Kidney (tissue), 14 donors: ENCODE results near the gene UEVLD. TPM values are rescaled to one million over a fixed set of nuclear protein-coding genes. Genes with fewer than 3 reads are reported as not detected.

Source experiments
- DNase-seq, 5 donors: peaks; one replicate each; pipeline ENCODE4 v3.0.0-alpha.2; 2013 to 2020
- FAIRE-seq: peaks from 2 replicates; lab custom pipeline; 2012; peaks lifted over from hg19 to GRCh38; lab: Jason Lieb, UNC
- H3K27ac ChIP-seq, 2 donors: one replicate each; pipeline ENCODE4 v1.7.0; 2013; ENCODE audit warnings: low read depth in 2 of 2, low read length in 2 of 2, inconsistent platforms in 1 of 2
- H3K27me3 ChIP-seq: one replicate; pipeline ENCODE4 v1.7.1; 2013; ENCODE audit warnings: low read length, inconsistent platforms; ENCODE audit not compliant: control insufficient read depth, insufficient read depth
- H3K36me3 ChIP-seq, 3 donors: one replicate each; pipeline versions ENCODE4 v1.7.0 to v1.7.1; 2013; ENCODE audit warnings: low read length in 3 of 3, control low read depth in 1 of 3, inconsistent platforms in 1 of 3; ENCODE audit not compliant: insufficient read depth in 3 of 3, control insufficient read depth in 2 of 3
- H3K4me1 ChIP-seq, 3 donors: one replicate each; pipeline versions ENCODE4 v1.7.0 to v1.7.1; 2013; ENCODE audit warnings: low read length in 3 of 3, inconsistent platforms in 1 of 3, low read depth in 1 of 3; ENCODE audit not compliant: control insufficient read depth in 2 of 3, insufficient read depth in 2 of 3
- H3K4me3 ChIP-seq, 3 donors: one replicate each; pipeline versions ENCODE4 v1.7.0 to v1.8.1; 2013; ENCODE audit warnings: low read length in 3 of 3, control low read depth in 1 of 3, inconsistent platforms in 1 of 3
- H3K9ac ChIP-seq, 3 donors: one replicate each; pipeline versions ENCODE4 v1.7.0 to v1.7.1; 2013; ENCODE audit warnings: low read length in 3 of 3, control low read depth in 1 of 3, inconsistent platforms in 1 of 3
- H3K9me3 ChIP-seq, 3 donors: one replicate each; pipeline versions ENCODE4 v1.7.0 to v1.7.1; 2013; ENCODE audit warnings: low read length in 3 of 3, control low read depth in 1 of 3, inconsistent platforms in 1 of 3; ENCODE audit not compliant: control insufficient read depth in 2 of 3, insufficient read depth in 1 of 3
- CTCF ChIP-seq: IDR thresholded peaks from 3 replicates; pipeline ENCODE4 v1.5.1; 2012; ENCODE audit warnings: mild to moderate bottlenecking, moderate library complexity, borderline replicate concordance; ENCODE audit not compliant: insufficient read depth; ENCODE audit errors: extremely low read depth
- intact Hi-C: fragments of 100-400 bp; cut with DNase I; formaldehyde crosslinking; loops from one replicate; pipeline ENCODE4 v1.11.1; 2022
- polyA plus RNA-seq: library from polyadenylated mRNA; stranded (reverse); fragments of 350-450 nt; fragmentation: Illumina TruSeq; extraction: RNeasy Lipid Tissue Mini Kit (QIAGEN cat#74804); gene quantifications from one replicate; pipeline ENCODE4 v1.2.3, GENCODE V29; 2014; ENCODE audit warnings: low read depth, low replicate concordance; ENCODE audit not compliant: insufficient read depth
- total RNA-seq: library from RNA; stranded (reverse); fragmentation: NEBNext Ultra II Directional; extraction: Animal tissue kit (Norgen Biotek cat#: 25700); gene quantifications from one replicate; pipeline ENCODE4 v1.2.1, GENCODE V29; 2021
- donor health status: control.
- donor health status: control.
- donor health status: control.
- donor health status: control.
- donor health status: control.
- donor health status: DM: yes; HTN: yes; CAD: no.
- donor health status: Normal renal cell carcinoma (clear cell type).

Gene UEVLD
- total and polyA plus RNA-seq, 2 donors from 2014 or later = 8.0 to 23.1 TPM

- DNase-seq = peak in 1 of 5 donors; percentile 8
Observed at GRCh38 chr11:18633256-18634139, 45.0 kb upstream of the UEVLD start.

GRCh38 chr11:18632841-18633240 is 44.3 kb upstream of the UEVLD start:
- H3K4me3 ChIP-seq = peak overlapping the region; percentile 95 to 99 (median 96)
- DNase-seq = no peak
- FAIRE-seq = no peak
- peaks cover 0 to 9% (median 7%) of the 10 kb centered on the region in 3 donors for H3K4me1 ChIP-seq
- H3K27ac ChIP-seq = no peak overlapping the region
- H3K9ac ChIP-seq = peak overlapping the region in 1 of 3 donors; percentile 97
- intact Hi-C loops = no loop called here
- no peaks in the 10 kb centered on the region for H3K9me3 ChIP-seq
- no peak for TF ChIP-seq CTCF
- no peaks in the 10 kb centered on the region for H3K27me3 ChIP-seq
- H3K36me3 ChIP-seq = no peaks in the 10 kb centered on the region

More at GRCh38 chr11:18633256-18634139, 45.0 kb upstream of the UEVLD start:
- peak overlapping the region; percentile 72 to 99 (median 97) for H3K9ac ChIP-seq
- intact Hi-C loops = no loop called here
- no peaks in the 10 kb centered on the region for H3K36me3 ChIP-seq
- FAIRE-seq = no peak
- TF ChIP-seq CTCF = no peak
- H3K4me3 ChIP-seq = peak overlapping the region; percentile 95 to 99 (median 96)
- H3K4me1 ChIP-seq = peaks cover 0 to 9% (median 7%) of the 10 kb centered on the region in 3 donors
- no peaks in the 10 kb centered on the region for H3K27me3 ChIP-seq
- no peaks in the 10 kb centered on the region for H3K9me3 ChIP-seq
- H3K27ac ChIP-seq = peak overlapping the region; percentile 88 to 91

GRCh38 chr11:18624161-18624560 is 35.6 kb upstream of the UEVLD start:
- no peak overlapping the region for H3K27ac ChIP-seq

More at GRCh38 chr11:18624161-18624560, 35.6 kb upstream of the UEVLD start:
- intact Hi-C loops = no loop called here
- Histone ChIP-seq H3K9me3 (peaks cover 0 to 3% (median 0%) of the 10 kb centered on the region in 3 donors), H3K4me3 (no peak overlapping the region), H3K27me3 (no peaks in the 10 kb centered on the region), H3K36me3 (no peaks in the 10 kb centered on the region), H3K4me1 (peaks cover 0 to 2% (median 0%) of the 10 kb centered on the region in 3 donors), H3K9ac (no peak overlapping the region)
- DNase-seq (no peak), FAIRE-seq (no peak)
- TF ChIP-seq CTCF = no peak
